HCT116 (cell line): Measurements from ENCODE around the gene DDO. TPM values are rescaled to one million over a fixed set of nuclear protein-coding genes. Genes with fewer than 3 reads are reported as not detected.

Source experiments
- ATAC-seq: fragments of 200-7000 bp; cut with Tn5 transposase; 2 replicates; pipeline ENCODE4 v1.9.1; 2020; ENCODE audit warnings: mild to moderate bottlenecking, moderate library complexity
- BruUV-seq: library from RNA; stranded (reverse); fragments of 400-500 nt; replicated peaks from 2 replicates; lab custom pipeline; 2021; lab: Mats Ljungman, UMichigan
- CTCF ChIA-PET: fragments of 300-600 bp; sonication (Branson Sonifier 250); formaldehyde crosslinking; loops from one replicate; lab custom pipeline; 2021; ENCODE audit warnings: antibody characterized with exemption; lab: Charles Lee
- POLR2A ChIA-PET: fragments of 300-600, 350-600 bp; sonication (Branson Sonifier 250); formaldehyde crosslinking; loops from one replicate; lab custom pipeline; 2021; ENCODE audit warnings: antibody characterized with exemption; lab: Charles Lee
- RAD21 ChIA-PET, 2 experiments: fragments of 300-600 bp; sonication (Branson Sonifier 250); formaldehyde crosslinking; loops; one replicate each; lab custom pipeline; 2023; ENCODE audit warnings: low total read pairs in 2 of 2; ENCODE audit not compliant: uncharacterized antibody in 2 of 2, unreplicated experiment in 2 of 2, low non-redundant PET in 1 of 2; lab: Charles Lee
- DNase-seq: peaks from one replicate; pipeline ENCODE4 v3.0.0-alpha.2; 2010; ENCODE audit warnings: low read depth, low spot score
- H2AFZ ChIP-seq: fragments of 200-600 bp; shearing (Covaris generic), sonication (generic); 2 replicates; pipeline ENCODE4 v1.6.1; 2017; ENCODE audit warnings: low read depth, mixed run types, mixed read lengths, antibody characterized with exemption, low read length; ENCODE audit not compliant: poor library complexity, severe bottlenecking
- H3K27ac ChIP-seq: 2 replicates; pipeline ENCODE4 v1.5.1; 2012; ENCODE audit warnings: low read depth, low read length
- H3K27me3 ChIP-seq: fragments of 200-600 bp; sonication (generic); 2 replicates; pipeline ENCODE4 v1.6.1; 2016; ENCODE audit warnings: mixed run types, low read length, mixed read lengths; ENCODE audit not compliant: insufficient read depth
- H3K36me3 ChIP-seq, 2 experiments: fragments of 200-500 bp in 1 of 2; fragments of 200-600 bp in 1 of 2; sonication (Bioruptor generic) in 1 of 2; sonication (generic) in 1 of 2; 2 replicates each; pipeline versions ENCODE4 v1.5.1 to v1.6.1; 2014 to 2016; ENCODE audit warnings: low read length in 2 of 2, inconsistent platforms in 1 of 2, mixed read lengths in 1 of 2, mixed run types in 1 of 2; ENCODE audit not compliant: insufficient read depth in 2 of 2, control insufficient read depth in 1 of 2
- H3K4me1 ChIP-seq, 2 experiments: fragments of 200-600 bp in 1 of 2; sonication (generic) in 1 of 2; 2 replicates each; pipeline versions ENCODE4 v1.5.1 to v1.6.1; 2012 to 2017; ENCODE audit warnings: low read length in 2 of 2, inconsistent platforms in 1 of 2, mild to moderate bottlenecking in 1 of 2, mixed read lengths in 1 of 2, mixed run types in 1 of 2, moderate library complexity in 1 of 2; ENCODE audit not compliant: insufficient read depth in 2 of 2, control insufficient read depth in 1 of 2
- H3K4me2 ChIP-seq: fragments of 200-600 bp; sonication (generic); 2 replicates; pipeline ENCODE4 v1.6.1; 2017; ENCODE audit warnings: mixed run types, low read length, mixed read lengths
- H3K4me3 ChIP-seq, 2 experiments: fragments of 200-600 bp in 1 of 2; sonication (generic) in 1 of 2; replicated peaks in 1 of 2; 2 replicates each; pipeline ENCODE4 v1.5.1; 2011 to 2016; ENCODE audit warnings: low read length in 2 of 2, control low read depth in 1 of 2, low read depth in 1 of 2, mild to moderate bottlenecking in 1 of 2, mixed read lengths in 1 of 2, mixed run types in 1 of 2
- H3K79me2 ChIP-seq: fragments of 200-600 bp; sonication (generic); 2 replicates; pipeline ENCODE4 v1.6.1; 2017; ENCODE audit warnings: mild to moderate bottlenecking, mixed run types, low read length, moderate library complexity, mixed read lengths; ENCODE audit not compliant: insufficient read depth
- H3K9ac ChIP-seq: fragments of 200-600 bp; sonication (generic); 2 replicates; pipeline ENCODE4 v1.6.1; 2016; ENCODE audit warnings: low read length, mixed read lengths
- H3K9me2 ChIP-seq: fragments of 200-600 bp; sonication (generic), shearing (Covaris generic); 2 replicates; pipeline ENCODE4 v1.6.1; 2017; ENCODE audit warnings: mixed run types, mild to moderate bottlenecking, moderate library complexity; ENCODE audit not compliant: insufficient read depth
- H3K9me3 ChIP-seq, 2 experiments: fragments of 200-500 bp in 1 of 2; fragments of 200-600 bp in 1 of 2; sonication (Bioruptor generic) in 1 of 2; sonication (generic) in 1 of 2; 2 replicates each; pipeline ENCODE4 v1.6.1; 2014 to 2017; ENCODE audit warnings: low read length in 2 of 2, mixed read lengths in 2 of 2, inconsistent platforms in 1 of 2, low read depth in 1 of 2, mild to moderate bottlenecking in 1 of 2, mixed run types in 1 of 2, moderate library complexity in 1 of 2; ENCODE audit not compliant: control insufficient read depth in 1 of 2, insufficient read depth in 1 of 2
- H4K20me1 ChIP-seq: fragments of 200-600 bp; sonication (generic), shearing (Covaris generic); 2 replicates; pipeline ENCODE4 v1.6.1; 2017; ENCODE audit warnings: mixed run types, mild to moderate bottlenecking, moderate library complexity; ENCODE audit not compliant: insufficient read depth
- CBX3 ChIP-seq: IDR thresholded peaks from 2 replicates; pipeline ENCODE4 v1.6.1; 2012; ENCODE audit warnings: low read depth
- ELF1 ChIP-seq: IDR thresholded peaks from 2 replicates; pipeline ENCODE4 v1.6.1; 2012; ENCODE audit warnings: low read depth, borderline replicate concordance
- FOSL1 ChIP-seq: IDR thresholded peaks from 2 replicates; pipeline ENCODE4 v1.6.1; 2012; ENCODE audit warnings: low read depth
- POLR2A ChIP-seq: IDR thresholded peaks from 2 replicates; pipeline ENCODE4 v1.7.0; 2011; ENCODE audit warnings: borderline replicate concordance; ENCODE audit not compliant: insufficient read depth, insufficient read length; ENCODE audit errors: extremely low read depth
- RAD21 ChIP-seq: IDR thresholded peaks from 2 replicates; pipeline ENCODE4 v1.6.1; 2012; ENCODE audit warnings: low read depth, mild to moderate bottlenecking
- SIN3A ChIP-seq: IDR thresholded peaks from 2 replicates; pipeline ENCODE4 v1.6.1; 2012; ENCODE audit warnings: low read depth
- SP1 ChIP-seq: IDR thresholded peaks from 2 replicates; pipeline ENCODE4 v1.6.1; 2012; ENCODE audit warnings: low read depth
- SRF ChIP-seq: IDR thresholded peaks from 2 replicates; pipeline ENCODE4 v1.6.1; 2012; ENCODE audit warnings: low read depth
- YY1 ChIP-seq: IDR thresholded peaks from 2 replicates; pipeline ENCODE4 v1.6.1; 2011; ENCODE audit warnings: low read length, low read depth, moderate library complexity, mild to moderate bottlenecking; ENCODE audit not compliant: insufficient replicate concordance; ENCODE audit errors: extremely low read depth
- ZFX ChIP-seq: fragments of 450-650 bp; IDR thresholded peaks from 2 replicates; pipeline ENCODE4 v1.6.1; 2017
- intact Hi-C: fragments of 100-400 bp; cut with micrococcal nuclease; formaldehyde crosslinking; loops from 2 replicates; pipeline ENCODE4 v1.10.0; 2022
- total RNA-seq: library from RNA; stranded (reverse); gene quantifications from one replicate; pipeline ENCODE4 v1.2.1, GENCODE V29; 2021; ENCODE audit not compliant: unreplicated experiment
- TF ChIP-seq, protein P1 (sequence below): IDR thresholded peaks from 2 replicates; pipeline ENCODE4 v1.6.1; 2011; ENCODE audit warnings: mild to moderate bottlenecking, low read length, moderate library complexity; ENCODE audit not compliant: insufficient replicate concordance; ENCODE audit errors: extremely low read depth
- TF ChIP-seq, protein P2 (sequence below): IDR thresholded peaks from 2 replicates; pipeline ENCODE4 v1.6.1; 2012; ENCODE audit warnings: low read depth
- TF ChIP-seq, protein P3 (sequence below): IDR thresholded peaks from 2 replicates; pipeline ENCODE4 v1.6.1; 2012

Gene DDO
- total RNA-seq, 1 experiment from 2014 or later = not detected

GRCh38 chr6:110395221-110395620 is 20.2 kb downstream of the DDO start:
- POLR2A ChIA-PET = no interaction called here
- no peak overlapping the region for H3K27ac ChIP-seq
- TF ChIP-seq ZFX (no peak), SP1 (no peak), SIN3A (no peak), SRF (no peak), CBX3 (no peak), ELF1 (no peak), RAD21 (no peak), YY1 (no peak), FOSL1 (no peak), POLR2A (no peak)
- TF ChIP-seq, protein P1, sequence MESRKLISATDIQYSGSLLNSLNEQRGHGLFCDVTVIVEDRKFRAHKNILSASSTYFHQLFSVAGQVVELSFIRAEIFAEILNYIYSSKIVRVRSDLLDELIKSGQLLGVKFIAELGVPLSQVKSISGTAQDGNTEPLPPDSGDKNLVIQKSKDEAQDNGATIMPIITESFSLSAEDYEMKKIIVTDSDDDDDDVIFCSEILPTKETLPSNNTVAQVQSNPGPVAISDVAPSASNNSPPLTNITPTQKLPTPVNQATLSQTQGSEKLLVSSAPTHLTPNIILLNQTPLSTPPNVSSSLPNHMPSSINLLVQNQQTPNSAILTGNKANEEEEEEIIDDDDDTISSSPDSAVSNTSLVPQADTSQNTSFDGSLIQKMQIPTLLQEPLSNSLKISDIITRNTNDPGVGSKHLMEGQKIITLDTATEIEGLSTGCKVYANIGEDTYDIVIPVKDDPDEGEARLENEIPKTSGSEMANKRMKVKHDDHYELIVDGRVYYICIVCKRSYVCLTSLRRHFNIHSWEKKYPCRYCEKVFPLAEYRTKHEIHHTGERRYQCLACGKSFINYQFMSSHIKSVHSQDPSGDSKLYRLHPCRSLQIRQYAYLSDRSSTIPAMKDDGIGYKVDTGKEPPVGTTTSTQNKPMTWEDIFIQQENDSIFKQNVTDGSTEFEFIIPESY = no peak
- TF ChIP-seq, protein P2, sequence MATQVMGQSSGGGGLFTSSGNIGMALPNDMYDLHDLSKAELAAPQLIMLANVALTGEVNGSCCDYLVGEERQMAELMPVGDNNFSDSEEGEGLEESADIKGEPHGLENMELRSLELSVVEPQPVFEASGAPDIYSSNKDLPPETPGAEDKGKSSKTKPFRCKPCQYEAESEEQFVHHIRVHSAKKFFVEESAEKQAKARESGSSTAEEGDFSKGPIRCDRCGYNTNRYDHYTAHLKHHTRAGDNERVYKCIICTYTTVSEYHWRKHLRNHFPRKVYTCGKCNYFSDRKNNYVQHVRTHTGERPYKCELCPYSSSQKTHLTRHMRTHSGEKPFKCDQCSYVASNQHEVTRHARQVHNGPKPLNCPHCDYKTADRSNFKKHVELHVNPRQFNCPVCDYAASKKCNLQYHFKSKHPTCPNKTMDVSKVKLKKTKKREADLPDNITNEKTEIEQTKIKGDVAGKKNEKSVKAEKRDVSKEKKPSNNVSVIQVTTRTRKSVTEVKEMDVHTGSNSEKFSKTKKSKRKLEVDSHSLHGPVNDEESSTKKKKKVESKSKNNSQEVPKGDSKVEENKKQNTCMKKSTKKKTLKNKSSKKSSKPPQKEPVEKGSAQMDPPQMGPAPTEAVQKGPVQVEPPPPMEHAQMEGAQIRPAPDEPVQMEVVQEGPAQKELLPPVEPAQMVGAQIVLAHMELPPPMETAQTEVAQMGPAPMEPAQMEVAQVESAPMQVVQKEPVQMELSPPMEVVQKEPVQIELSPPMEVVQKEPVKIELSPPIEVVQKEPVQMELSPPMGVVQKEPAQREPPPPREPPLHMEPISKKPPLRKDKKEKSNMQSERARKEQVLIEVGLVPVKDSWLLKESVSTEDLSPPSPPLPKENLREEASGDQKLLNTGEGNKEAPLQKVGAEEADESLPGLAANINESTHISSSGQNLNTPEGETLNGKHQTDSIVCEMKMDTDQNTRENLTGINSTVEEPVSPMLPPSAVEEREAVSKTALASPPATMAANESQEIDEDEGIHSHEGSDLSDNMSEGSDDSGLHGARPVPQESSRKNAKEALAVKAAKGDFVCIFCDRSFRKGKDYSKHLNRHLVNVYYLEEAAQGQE = no peak
- TF ChIP-seq, protein P3, sequence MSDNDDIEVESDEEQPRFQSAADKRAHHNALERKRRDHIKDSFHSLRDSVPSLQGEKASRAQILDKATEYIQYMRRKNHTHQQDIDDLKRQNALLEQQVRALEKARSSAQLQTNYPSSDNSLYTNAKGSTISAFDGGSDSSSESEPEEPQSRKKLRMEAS = no peak
- TF ChIP-seq, all 23 proteins: peak for 0
- intact Hi-C loops = no loop called here
- H3K4me1 ChIP-seq = peaks cover 7 to 12% of the 10 kb centered on the region in 2 experiments
- H4K20me1 ChIP-seq = no peaks in the 10 kb centered on the region
- H3K79me2 ChIP-seq = no peaks in the 10 kb centered on the region
- DNase-seq = no peak
- no peak overlapping the region for H3K4me2 ChIP-seq
- no peak overlapping the region for H2AFZ ChIP-seq
- no peak overlapping the region for H3K4me3 ChIP-seq
- no peaks in the 10 kb centered on the region for H3K9me3 ChIP-seq
- no peaks in the 10 kb centered on the region for H3K36me3 ChIP-seq
- H3K27me3 ChIP-seq = no peaks in the 10 kb centered on the region
- no peak overlapping the region for H3K9ac ChIP-seq
- RAD21 ChIA-PET = no interaction called here
- no TSS peak for BruUV-seq
- CTCF ChIA-PET = no interaction called here
- no peak for ATAC-seq
- H3K9me2 ChIP-seq = no peaks in the 10 kb centered on the region
